HAP-1 (cell line): Measurements from ENCODE around the gene CAPRIN2.
A peak's percentile ranks its signal among the peaks of the same experiment; 100 is the strongest.

Experiments used
- DNase-seq, 2 experiments: peaks; one replicate each; pipeline ENCODE4 v3.0.0-alpha.2; 2016 to 2020; ENCODE audit warnings: low spot score in 2 of 2
- H3K27me3 ChIP-seq: fragments of 250-450 bp; sonication (Bioruptor Pico); 2 replicates; pipeline ENCODE4 v1.5.1; 2020; ENCODE audit warnings: low read depth, mild to moderate bottlenecking, moderate library complexity
- H3K36me3 ChIP-seq: fragments of 250-450 bp; sonication (Bioruptor Pico); replicated peaks from 2 replicates; pipeline ENCODE4 v1.5.1; 2020; ENCODE audit warnings: mild to moderate bottlenecking
- H3K4me1 ChIP-seq: fragments of 250-450 bp; sonication (Bioruptor Pico); 2 replicates; pipeline ENCODE4 v1.5.1; 2020; ENCODE audit warnings: mild to moderate bottlenecking
- H3K4me3 ChIP-seq: fragments of 250-450 bp; sonication (Bioruptor Pico); 2 replicates; pipeline ENCODE4 v1.5.1; 2020; ENCODE audit warnings: mild to moderate bottlenecking, moderate library complexity
- H3K9me3 ChIP-seq: fragments of 250-450 bp; sonication (Bioruptor Pico); 2 replicates; pipeline ENCODE4 v1.5.1; 2020; ENCODE audit warnings: mild to moderate bottlenecking, moderate library complexity
- in situ Hi-C: fragments of 300-500 bp; cut with MboI; formaldehyde crosslinking; loops from 3 replicates; pipeline ENCODE4 v1.14.3; 2020; ENCODE audit warnings: low sequenced_read_pairs, inconsistent platforms, mixed read lengths

The CAPRIN2 gene

DNA sequence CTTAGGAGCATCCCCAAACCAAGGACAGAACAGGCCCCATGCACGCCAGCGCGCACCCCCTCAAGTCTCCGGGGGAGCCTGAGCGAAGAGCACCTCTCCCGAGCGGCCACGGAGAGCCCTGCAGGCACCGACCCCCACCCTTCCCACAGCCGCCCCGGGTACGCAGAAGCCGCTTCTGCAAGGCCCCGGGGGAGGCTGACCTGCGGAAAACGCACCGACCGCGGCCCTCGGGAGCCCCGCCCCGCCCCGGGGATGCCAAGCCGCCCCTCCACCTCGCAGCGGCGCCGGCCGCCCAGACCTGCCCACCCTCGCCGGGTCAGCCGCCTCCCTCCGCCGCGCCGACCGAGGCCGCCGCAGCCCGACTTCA is 385 bp downstream of the CAPRIN2 start:
- Histone ChIP-seq H3K36me3 (no peaks in the 10 kb centered on the region; the same call in 1 of the 2 replicates), H3K4me1 (peaks cover 12% of the 10 kb centered on the region), H3K4me3 (peak overlapping the region; percentile 63), H3K27me3 (no peaks in the 10 kb centered on the region), H3K9me3 (no peaks in the 10 kb centered on the region)
- no peak for DNase-seq
- in situ Hi-C loops = no loop called here

GRCh38 chr12:30753751-30754382 is 884 bp downstream of the CAPRIN2 start:
- H3K4me3 ChIP-seq = peak overlapping the region; percentile 63
- no peaks in the 10 kb centered on the region; the same call in 1 of the 2 replicates for H3K36me3 ChIP-seq
- H3K4me1 ChIP-seq = peaks cover 12% of the 10 kb centered on the region
- in situ Hi-C loops = no loop called here
- H3K9me3 ChIP-seq = no peaks in the 10 kb centered on the region
- peak; percentile 10 to 36 for DNase-seq
- no peaks in the 10 kb centered on the region for H3K27me3 ChIP-seq

DNA sequence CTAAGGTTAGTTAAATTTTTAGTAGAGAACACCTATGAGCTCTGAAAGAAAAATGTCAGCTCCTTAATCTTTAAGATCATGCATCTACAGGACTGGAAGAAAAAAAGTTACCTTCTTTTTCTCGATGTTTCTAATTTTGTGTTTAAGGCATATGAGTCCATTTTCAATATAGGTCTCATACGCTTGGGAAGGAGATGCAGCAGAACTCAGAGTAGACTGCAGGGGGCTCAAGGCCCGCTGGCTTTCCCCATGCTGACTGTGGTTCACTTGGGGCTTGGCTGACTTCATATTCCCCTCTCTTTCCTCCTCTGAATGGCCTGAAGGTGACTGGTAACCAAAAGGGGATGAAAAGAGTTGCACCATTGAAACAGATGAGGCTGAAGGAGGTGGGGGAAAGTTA is 1.5 kb downstream of the CAPRIN2 start:
- Histone ChIP-seq H3K4me1 (peaks cover 12% of the 10 kb centered on the region), H3K36me3 (peaks cover 3% of the 10 kb centered on the region), H3K4me3 (peak overlapping the region; percentile 63), H3K27me3 (no peaks in the 10 kb centered on the region), H3K9me3 (no peaks in the 10 kb centered on the region)
- DNase-seq = peak; percentile 46 to 60
- in situ Hi-C loops = no loop called here

DNA sequence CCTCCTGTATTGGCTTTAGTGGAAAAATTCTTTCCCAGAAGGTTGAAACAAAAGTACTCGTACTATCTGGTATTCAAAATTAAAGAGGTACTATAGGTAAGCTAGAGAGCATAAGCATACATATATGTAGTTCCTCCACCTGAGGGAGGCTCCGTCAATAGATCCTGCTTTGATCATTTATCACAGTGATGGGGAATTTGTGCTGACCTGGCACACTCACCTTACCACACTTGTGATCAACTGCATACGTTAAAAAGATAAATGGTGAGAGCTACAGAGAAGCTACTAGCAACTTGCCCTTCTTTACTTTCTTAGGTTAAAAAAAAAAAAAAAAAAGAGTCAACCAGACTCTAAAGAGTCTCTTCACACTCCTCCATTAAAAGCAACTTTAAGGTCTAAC is 2.5 kb downstream of the CAPRIN2 start:
- Histone ChIP-seq H3K27me3 (no peaks in the 10 kb centered on the region), H3K4me1 (peaks cover 12% of the 10 kb centered on the region), H3K9me3 (no peaks in the 10 kb centered on the region), H3K36me3 (peaks cover 4% of the 10 kb centered on the region), H3K4me3 (no peak overlapping the region)
- in situ Hi-C loops = no loop called here
- no peak for DNase-seq

DNA sequence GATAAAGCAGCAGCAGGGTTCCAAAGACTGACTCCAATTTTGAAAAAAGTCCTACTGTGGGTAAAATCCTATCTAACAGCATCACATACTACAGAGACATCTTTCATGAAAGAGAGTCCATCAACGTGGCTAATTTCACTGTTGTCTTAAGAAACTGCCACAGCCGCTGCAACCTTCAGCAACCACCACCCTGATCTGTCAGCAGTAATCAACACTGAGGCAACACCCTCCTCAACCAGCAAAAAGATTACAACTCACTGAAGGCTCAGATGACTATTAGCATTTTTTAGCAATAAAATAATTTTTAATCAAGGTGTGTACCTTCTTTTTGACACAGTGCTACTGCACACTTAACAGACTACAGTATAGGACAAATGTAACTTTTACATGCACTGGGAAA is 6.6 kb downstream of the CAPRIN2 start:
- Histone ChIP-seq H3K9me3 (no peaks in the 10 kb centered on the region), H3K4me3 (no peak overlapping the region), H3K27me3 (no peaks in the 10 kb centered on the region), H3K36me3 (peaks cover 10% of the 10 kb centered on the region), H3K4me1 (no peaks in the 10 kb centered on the region; the same call in 1 of the 2 replicates)
- in situ Hi-C loops = no loop called here
- DNase-seq = no peak

- Histone ChIP-seq H3K4me3 (no peak overlapping the region), H3K27me3 (no peaks in the 10 kb centered on the region), H3K9me3 (no peaks in the 10 kb centered on the region), H3K36me3 (peaks cover 10% of the 10 kb centered on the region), H3K4me1 (no peaks in the 10 kb centered on the region; the same call in 1 of the 2 replicates)
- peak in 1 of 2 experiments; percentile 25 for DNase-seq
- in situ Hi-C loops = no loop called here
These were observed 8.6 kb downstream of the CAPRIN2 start for GRCh38 chr12:30746190-30746589.

GRCh38 chr12:30744321-30744720 is 10.4 kb downstream of the CAPRIN2 start:
- no peak overlapping the region for H3K4me3 ChIP-seq
- no peaks in the 10 kb centered on the region; the same call in 1 of the 2 replicates for H3K4me1 ChIP-seq
- peaks cover 15% of the 10 kb centered on the region for H3K36me3 ChIP-seq
- H3K27me3 ChIP-seq = no peaks in the 10 kb centered on the region
- no peak for DNase-seq
- H3K9me3 ChIP-seq = no peaks in the 10 kb centered on the region
- in situ Hi-C loops = no loop called here

DNA sequence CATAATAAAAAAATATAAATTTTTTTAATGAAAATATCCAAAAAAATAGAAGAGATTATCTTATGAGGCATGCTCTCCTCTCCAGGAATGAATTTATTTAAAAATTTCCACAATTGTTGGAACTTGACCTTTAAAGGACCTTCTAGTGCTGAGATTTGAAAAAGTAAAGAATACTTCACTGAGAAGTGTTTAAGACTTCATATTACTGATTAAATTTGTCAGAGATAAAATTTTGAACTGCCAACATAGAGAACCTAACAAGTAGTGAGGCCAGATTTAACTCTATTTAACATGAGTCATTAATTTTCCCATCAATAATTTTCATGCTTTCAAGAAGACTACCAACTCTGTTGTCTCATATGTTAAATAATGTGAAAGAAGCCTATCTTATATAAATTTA is 14.5 kb downstream of the CAPRIN2 start:
- Histone ChIP-seq H3K36me3 (peaks cover 15% of the 10 kb centered on the region), H3K4me1 (no peaks in the 10 kb centered on the region), H3K4me3 (no peak overlapping the region), H3K27me3 (no peaks in the 10 kb centered on the region), H3K9me3 (no peaks in the 10 kb centered on the region)
- in situ Hi-C loops = no loop called here
- DNase-seq = no peak

DNA sequence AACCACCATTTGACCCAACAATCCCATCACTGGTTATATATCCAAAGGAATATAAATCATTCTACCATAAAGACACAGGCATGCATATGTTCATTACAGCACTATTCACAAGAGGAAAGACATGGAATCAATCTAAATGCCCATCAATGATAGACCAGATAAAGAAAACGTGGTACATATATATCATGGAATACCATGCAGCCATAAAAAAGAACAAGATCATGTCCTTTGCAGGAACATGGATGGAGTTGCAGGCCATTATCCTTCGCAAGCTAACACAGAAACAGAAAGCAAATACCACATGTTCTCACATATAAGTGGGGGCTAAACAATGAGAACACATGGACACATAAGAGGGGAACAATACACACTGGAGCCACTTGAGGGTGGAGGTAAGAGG is 15.7 kb downstream of the CAPRIN2 start:
- no peaks in the 10 kb centered on the region for H3K9me3 ChIP-seq
- DNase-seq = no peak
- in situ Hi-C loops = no loop called here
- H3K4me3 ChIP-seq = no peak overlapping the region
- H3K27me3 ChIP-seq = no peaks in the 10 kb centered on the region
- H3K36me3 ChIP-seq = peaks cover 15% of the 10 kb centered on the region
- no peaks in the 10 kb centered on the region; the same call in 1 of the 2 replicates for H3K4me1 ChIP-seq

DNA sequence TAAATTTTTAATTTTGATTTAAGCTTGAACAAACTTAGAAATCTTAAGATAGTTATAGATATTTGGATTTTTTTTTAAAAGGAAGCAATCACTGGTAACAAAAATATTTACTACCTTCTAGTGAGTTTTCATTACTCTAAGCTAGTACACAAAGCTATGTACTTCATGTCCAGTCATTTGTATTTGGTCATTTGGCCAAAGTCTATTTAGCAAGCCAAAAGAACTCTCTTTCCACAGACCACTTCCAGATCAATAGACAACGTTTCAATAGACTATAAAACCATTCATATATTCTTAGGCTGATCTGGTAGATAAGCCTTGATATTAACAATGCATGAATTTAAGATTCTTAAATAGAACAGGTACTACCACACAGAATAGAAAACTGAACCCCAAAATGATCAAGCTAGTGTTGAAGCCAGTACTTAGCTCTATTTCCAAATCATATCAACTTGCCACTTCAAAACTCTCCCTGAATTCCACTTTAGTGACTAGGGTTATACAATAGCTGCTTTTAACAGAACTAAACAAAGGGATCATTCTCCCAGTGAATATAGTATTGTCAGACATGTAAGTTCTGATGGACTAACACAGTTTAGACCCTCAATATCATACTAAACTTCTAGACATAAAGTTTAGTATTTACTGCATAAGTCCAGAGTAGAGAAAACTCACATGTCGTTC is 21.7 kb downstream of the CAPRIN2 start:
- DNase-seq = no peak
- H3K4me1 ChIP-seq = peaks cover 9% of the 10 kb centered on the region; the same call in 1 of the 2 replicates
- no peaks in the 10 kb centered on the region for H3K9me3 ChIP-seq
- H3K36me3 ChIP-seq = peaks cover 11% of the 10 kb centered on the region
- H3K4me3 ChIP-seq = no peak overlapping the region
- in situ Hi-C loops = no loop called here
- H3K27me3 ChIP-seq = no peaks in the 10 kb centered on the region

DNA sequence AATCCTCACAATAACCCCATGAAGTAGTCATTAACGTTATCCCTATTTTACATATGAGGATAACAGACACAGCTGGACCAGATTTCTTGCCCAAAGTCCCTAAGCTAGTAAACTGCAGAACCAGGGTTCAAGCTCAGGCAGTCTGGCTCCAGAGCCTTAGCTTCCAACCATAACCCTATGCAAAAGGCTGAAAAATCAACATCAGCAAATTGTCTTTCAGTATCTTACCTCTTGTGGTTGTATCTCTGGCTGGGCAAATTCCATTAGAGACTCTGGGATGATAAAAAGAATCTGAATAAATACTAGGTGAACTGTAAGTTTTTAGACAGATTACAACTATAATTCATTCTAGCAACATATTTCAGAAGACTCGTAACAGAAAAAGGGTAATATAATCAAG is 24.7 kb downstream of the CAPRIN2 start:
- no peak for DNase-seq
- no peak overlapping the region for H3K4me3 ChIP-seq
- in situ Hi-C loops = no loop called here
- H3K36me3 ChIP-seq = peaks cover 17% of the 10 kb centered on the region
- no peaks in the 10 kb centered on the region for H3K27me3 ChIP-seq
- peaks cover 9% of the 10 kb centered on the region; the same call in 1 of the 2 replicates for H3K4me1 ChIP-seq
- H3K9me3 ChIP-seq = no peaks in the 10 kb centered on the region

DNA sequence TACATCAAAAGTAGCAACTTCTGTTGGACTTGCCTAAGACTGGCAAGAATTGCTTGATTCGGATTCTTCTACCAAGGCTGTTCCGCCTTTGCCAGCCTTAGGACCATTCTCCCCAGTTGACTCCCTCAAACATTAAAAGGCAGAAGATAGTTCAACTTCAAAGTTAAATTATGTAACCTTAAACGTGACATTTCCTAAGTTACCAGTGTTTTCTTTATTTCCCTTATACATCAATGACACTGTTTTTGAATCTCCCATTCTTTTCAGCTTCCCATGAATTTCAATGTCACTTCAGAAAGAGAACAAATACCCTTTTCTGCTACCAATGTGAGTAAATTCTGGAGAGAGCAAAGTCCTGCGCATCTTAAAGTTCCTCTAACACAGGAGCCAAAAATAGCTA is 25.2 kb downstream of the CAPRIN2 start:
- H3K36me3 ChIP-seq = peaks cover 17% of the 10 kb centered on the region
- no peak overlapping the region for H3K4me3 ChIP-seq
- no peaks in the 10 kb centered on the region for H3K9me3 ChIP-seq
- peaks cover 9% of the 10 kb centered on the region; the same call in 1 of the 2 replicates for H3K4me1 ChIP-seq
- H3K27me3 ChIP-seq = no peaks in the 10 kb centered on the region
- in situ Hi-C loops = no loop called here
- DNase-seq = no peak

GRCh38 chr12:30726647-30727046 is 28.1 kb downstream of the CAPRIN2 start:
- no peak for DNase-seq
- H3K36me3 ChIP-seq = peaks cover 27% of the 10 kb centered on the region
- no peak overlapping the region for H3K4me3 ChIP-seq
- in situ Hi-C loops = no loop called here
- no peaks in the 10 kb centered on the region for H3K4me1 ChIP-seq
- H3K9me3 ChIP-seq = no peaks in the 10 kb centered on the region
- no peaks in the 10 kb centered on the region for H3K27me3 ChIP-seq

DNA sequence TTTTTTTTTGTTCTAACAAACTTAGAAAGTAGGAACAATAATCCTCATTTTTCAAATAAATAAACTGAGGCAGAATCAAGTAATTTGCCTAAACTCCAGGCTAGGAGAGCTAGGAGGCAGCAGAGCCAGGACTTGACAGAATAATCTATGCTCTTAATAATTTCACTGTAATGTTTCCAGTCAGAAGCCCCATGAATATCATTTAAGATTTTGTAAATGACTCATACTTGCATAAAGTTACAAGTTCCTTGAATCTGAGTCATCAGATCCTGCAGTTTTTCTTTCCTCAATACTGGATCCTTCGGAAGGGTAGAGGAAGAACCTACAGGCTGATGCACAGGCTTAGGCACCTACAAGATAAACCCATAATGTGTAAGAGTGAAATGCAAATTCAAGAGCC is 29.0 kb downstream of the CAPRIN2 start:
- in situ Hi-C loops = no loop called here
- Histone ChIP-seq H3K9me3 (no peaks in the 10 kb centered on the region), H3K4me1 (no peaks in the 10 kb centered on the region), H3K27me3 (no peaks in the 10 kb centered on the region), H3K4me3 (no peak overlapping the region), H3K36me3 (peaks cover 23% of the 10 kb centered on the region; the same call in 1 of the 2 replicates)
- no peak for DNase-seq
